GM23248 (cell line): ENCODE results near the gene RPL15.

Experiments used
- EZH2 ChIP-seq: fragments of 200-600 bp; sonication (generic); IDR thresholded peaks from 2 replicates; pipeline ENCODE4 v1.6.1; 2018; ENCODE audit warnings: antibody characterized with exemption, mild to moderate bottlenecking; ENCODE audit not compliant: insufficient read depth, poor library complexity, severe bottlenecking
- EZH2phosphoT487 ChIP-seq: fragments of 200-600 bp; sonication (generic); IDR thresholded peaks from 2 replicates; pipeline ENCODE4 v1.6.1; 2018; ENCODE audit warnings: antibody characterized with exemption, moderate library complexity, mild to moderate bottlenecking, low read depth; ENCODE audit not compliant: insufficient read depth

GRCh38 chr3:23952646-23953045 lies 35.7 kb downstream of the RPL15 start:
- no peak for TF ChIP-seq EZH2
- no peak for TF ChIP-seq EZH2phosphoT487
